Measurements from ENCODE around the gene GFI1B.

- TF ChIP-seq POLR2A (IDR thresholded peaks at IDR 0.05): no peak
- TF ChIP-seq CTCF (IDR thresholded peaks at IDR 0.05): no peak
Measured at GRCh38 chr9:132949709-132950108, 28.8 kb upstream of the GFI1B start.

Measured in adrenal gland (tissue), 5 donors.